GM12878 (cell line): ENCODE results near the gene CMSS1. TPM values are rescaled to one million over a fixed set of nuclear protein-coding genes. Genes with fewer than 3 reads are reported as not detected.

Experiments used
- ATAC-seq: fragments of 200-7000 bp; cut with Tn5 transposase; 3 replicates; pipeline ENCODE4 v1.9.1; 2020; ENCODE audit warnings: mild to moderate bottlenecking, moderate library complexity
- BruUV-seq: library from RNA; stranded (reverse); fragments of 400-500 nt; replicated peaks from 2 replicates; lab custom pipeline; 2021; lab: Mats Ljungman, UMichigan
- CTCF ChIA-PET: fragments of 300-600 bp; sonication (Branson Sonifier 250); formaldehyde crosslinking; extraction: SDS; loops from one replicate; lab custom pipeline; 2021; ENCODE audit warnings: inconsistent platforms; lab: Yijun Ruan, JAX
- POLR2A ChIA-PET: fragments of 350-600 bp; formaldehyde crosslinking; extraction: SDS; loops from one replicate; lab custom pipeline; 2021; ENCODE audit warnings: inconsistent platforms; lab: Charles Lee
- RAD21 ChIA-PET: fragments of 300-600 bp; sonication (Branson Sonifier 250); formaldehyde crosslinking; loops from one replicate; lab custom pipeline; 2023; ENCODE audit warnings: antibody characterized with exemption; ENCODE audit not compliant: unreplicated experiment; lab: Charles Lee
- SMC1A ChIA-PET: fragments of 300-600 bp; sonication (Branson Sonifier 250); formaldehyde crosslinking; loops from one replicate; lab custom pipeline; 2023; ENCODE audit not compliant: unreplicated experiment, uncharacterized antibody; lab: Charles Lee
- DNase-seq: peaks from one replicate; pipeline ENCODE4 v3.0.0-alpha.2; 2011; ENCODE audit warnings: low read depth, low spot score
- FAIRE-seq: peaks from 3 replicates; lab custom pipeline; 2011; peaks lifted over from hg19 to GRCh38; lab: Jason Lieb, UNC
- H2AFZ ChIP-seq: 2 replicates; pipeline ENCODE4 v1.6.0; 2011; ENCODE audit warnings: low read depth, low read length, control low read depth; ENCODE audit not compliant: control insufficient read depth
- H3K27ac ChIP-seq: 2 replicates; pipeline ENCODE4 v1.5.1; 2011; ENCODE audit warnings: control low read depth; ENCODE audit not compliant: control insufficient read depth, insufficient read depth
- H3K27me3 ChIP-seq, 2 experiments: replicated peaks in 1 of 2; 2 replicates each; pipeline versions ENCODE4 v1.6.0 to v1.6.1; 2011; ENCODE audit warnings: low read length in 1 of 2; ENCODE audit not compliant: control insufficient read depth in 2 of 2, insufficient read depth in 2 of 2
- H3K36me3 ChIP-seq, 2 experiments: 2 replicates each; pipeline ENCODE4 v1.5.1; 2011; ENCODE audit warnings: low read length in 1 of 2; ENCODE audit not compliant: control insufficient read depth in 2 of 2, insufficient read depth in 2 of 2
- H3K4me1 ChIP-seq: 2 replicates; pipeline ENCODE4 v1.6.1; 2011; ENCODE audit warnings: mild to moderate bottlenecking, low read length, moderate library complexity, mixed read lengths; ENCODE audit not compliant: control insufficient read depth, insufficient read depth
- H3K4me2 ChIP-seq: 2 replicates; pipeline ENCODE4 v1.6.0; 2011; ENCODE audit warnings: control low read depth; ENCODE audit not compliant: control insufficient read depth, insufficient read depth
- H3K4me3 ChIP-seq: fragments of 200-600 bp; sonication (generic); 2 replicates; pipeline ENCODE4 v1.5.1; 2016
- H3K79me2 ChIP-seq: 2 replicates; pipeline ENCODE4 v1.6.0; 2011; ENCODE audit warnings: low read length; ENCODE audit not compliant: control insufficient read depth, insufficient read depth
- H3K9ac ChIP-seq: 2 replicates; pipeline ENCODE4 v1.8.0; 2011; ENCODE audit warnings: low read length, control low read depth, mixed read lengths; ENCODE audit not compliant: control insufficient read depth, insufficient read depth
- H3K9me3 ChIP-seq: replicated peaks from 3 replicates; pipeline ENCODE4 v1.5.1; 2011; ENCODE audit warnings: mild to moderate bottlenecking, low read length; ENCODE audit not compliant: control insufficient read depth, insufficient read depth
- H4K20me1 ChIP-seq: 2 replicates; pipeline ENCODE4 v1.6.0; 2011; ENCODE audit not compliant: control insufficient read depth, insufficient read depth
- HDAC2 ChIP-seq: fragments of 200-600 bp; sonication (generic); IDR thresholded peaks from 2 replicates; pipeline ENCODE4 v1.6.1; 2017
- IRF3 ChIP-seq: fragments of 450-650 bp; IDR thresholded peaks from 2 replicates; pipeline ENCODE4 v1.6.1; 2014; ENCODE audit warnings: mild to moderate bottlenecking
- SIX5 ChIP-seq: IDR thresholded peaks from 2 replicates; pipeline ENCODE4 v1.6.1; 2011; ENCODE audit warnings: mild to moderate bottlenecking, low read depth, low read length, moderate library complexity; ENCODE audit not compliant: severe bottlenecking
- SKIL ChIP-seq: fragments of 450-650 bp; IDR thresholded peaks from 2 replicates; pipeline ENCODE4 v1.6.1; 2017; ENCODE audit warnings: mild to moderate bottlenecking, low read depth, inconsistent platforms; ENCODE audit not compliant: poor library complexity, severe bottlenecking
- SMC3 ChIP-seq: IDR thresholded peaks from 2 replicates; pipeline ENCODE4 v1.6.1; 2011; ENCODE audit warnings: low read length, improper control_type of control experiment, borderline replicate concordance
- ZSCAN29 ChIP-seq: fragments of 450-650 bp; IDR thresholded peaks from 2 replicates; pipeline ENCODE4 v1.6.1; 2017; ENCODE audit warnings: mild to moderate bottlenecking, moderate library complexity
- WGBS: methylation state at CpG from one replicate; pipeline ENCODE4 v1.1.6; 2016; ENCODE audit warnings: low lambda C conversion rate; ENCODE audit not compliant: insufficient replicate concordance, insufficient coverage; ENCODE audit errors: missing lambda C conversion rate; 5-methylcytosine and 5-hydroxymethylcytosine counted together
- in situ Hi-C: fragments of 300-500 bp; cut with MboI; formaldehyde crosslinking; loops from 9 replicates; pipeline ENCODE4 v1.14.3; 2018; ENCODE audit warnings: mixed read lengths
- intact Hi-C: fragments of 100-400 bp; cut with micrococcal nuclease; formaldehyde crosslinking; loops from one replicate; pipeline ENCODE4 v1.14.2; 2022; ENCODE audit not compliant: unreplicated experiment
- polyA plus RNA-seq, 11 experiments: library from polyadenylated mRNA; depleted of rRNA in 4 of 11; unstranded in 6 of 11; stranded (reverse) in 5 of 11; fragments of >200 nt; fragmentation: Nextera tagmentation in 4 of 11; fragmentation: Illumina TruSeq in 1 of 11; extraction: Ambion mirVana in 4 of 11; extraction: Trizol in 1 of 11; gene quantifications; 1 replicate in 1 of 11; 2 replicates in 10 of 11; pipeline versions ENCODE4 v1.2.1 to v1.2.3, GENCODE V29; 2011 to 2016; ENCODE audit warnings: inconsistent platforms in 2 of 11, missing spikeins in 2 of 11, low read depth in 1 of 11
- total RNA-seq, 4 experiments: library from RNA; depleted of rRNA in 3 of 4; stranded (reverse); fragments of >200 nt in 3 of 4; fragmentation: Illumina TruSeq in 1 of 4; extraction: Trizol in 1 of 4; gene quantifications; 2 replicates each; pipeline versions ENCODE4 v1.2.1 to v1.2.3, GENCODE V29; 2013 to 2021

Gene CMSS1
- total and polyA plus RNA-seq, 10 of the 15 experiments (the other 5 are each of a cell fraction or from before 2014, with no cell fraction given): 31.0 to 118 (median 70.1) TPM

DNA sequence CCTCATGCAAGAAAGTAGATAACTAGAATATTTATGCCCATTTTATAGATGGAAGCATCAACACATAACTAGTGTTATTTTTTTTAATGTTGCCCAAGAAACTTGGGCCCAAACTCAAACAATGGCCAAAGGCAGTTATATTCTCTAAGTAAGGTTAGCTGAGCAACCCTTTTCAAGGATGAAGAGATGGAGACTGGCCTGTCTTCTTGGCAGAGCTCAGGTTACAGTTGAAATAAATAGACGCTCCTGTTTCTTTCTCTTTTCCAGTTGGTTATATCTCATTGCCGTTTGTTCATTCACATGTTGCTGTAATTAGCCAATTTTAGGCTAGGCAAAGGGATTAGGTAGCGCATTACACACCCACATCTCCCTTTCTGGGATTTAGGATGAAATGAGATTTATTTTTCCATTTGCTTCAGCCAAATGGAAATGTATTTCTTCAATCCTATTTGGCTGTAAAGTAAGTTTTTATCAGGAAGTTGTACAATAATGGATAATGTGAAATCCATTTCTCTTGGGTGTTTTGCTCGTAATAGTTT lies 93.2 kb downstream of the CMSS1 start:
- H3K36me3 ChIP-seq: no peaks in the 10 kb centered on the region
- in situ Hi-C loops: loop anchor here (10.0 kb wide), 1 partner anchor 56 kb away; no protein-coding TSS in a partner anchor
- no peaks in the 10 kb centered on the region; the same call in 1 of the 2 replicates for H3K79me2 ChIP-seq
- no peaks in the 10 kb centered on the region for H4K20me1 ChIP-seq
- H3K4me1 ChIP-seq: no peaks in the 10 kb centered on the region
- H3K4me3 ChIP-seq: no peak overlapping the region
- RAD21 ChIA-PET: no interaction called here
- no peak overlapping the region for H2AFZ ChIP-seq
- TF ChIP-seq ZSCAN29: no peak
- TF ChIP-seq IRF3: no peak
- TF ChIP-seq SIX5: no peak
- TF ChIP-seq SKIL: no peak
- TF ChIP-seq HDAC2: no peak
- no peak for TF ChIP-seq SMC3
- no peak overlapping the region for H3K4me2 ChIP-seq
- no peak overlapping the region for H3K9ac ChIP-seq
- SMC1A ChIA-PET: interaction anchor here (0.9 kb wide), 1 partner anchor 16 kb away, joined by 4 read pairs; no protein-coding TSS in a partner anchor
- intact Hi-C loops: no loop called here
- POLR2A ChIA-PET: no interaction called here
- FAIRE-seq: no peak
- no peak for ATAC-seq
- CTCF ChIA-PET: interaction anchor here (1.1 kb wide), 1 partner anchor 68 kb away, joined by 3 read pairs; no protein-coding TSS in a partner anchor
- H3K9me3 ChIP-seq: no peaks in the 10 kb centered on the region
- H3K27me3 ChIP-seq: no peaks in the 10 kb centered on the region
- DNase-seq: no peak
- H3K27ac ChIP-seq: no peak overlapping the region
- WGBS: 98% methylated on average over 4 of the region's 4 CpGs
- BruUV-seq: no TSS peak
